GOT3 (cell line): ENCODE data around the gene NUMB.

Experiments
- DNase-seq: peaks from one replicate; lab custom pipeline; 2025; ENCODE audit warnings: mixed read lengths; lab: John Stamatoyannopoulos, UW

NUMB gene

DNA sequence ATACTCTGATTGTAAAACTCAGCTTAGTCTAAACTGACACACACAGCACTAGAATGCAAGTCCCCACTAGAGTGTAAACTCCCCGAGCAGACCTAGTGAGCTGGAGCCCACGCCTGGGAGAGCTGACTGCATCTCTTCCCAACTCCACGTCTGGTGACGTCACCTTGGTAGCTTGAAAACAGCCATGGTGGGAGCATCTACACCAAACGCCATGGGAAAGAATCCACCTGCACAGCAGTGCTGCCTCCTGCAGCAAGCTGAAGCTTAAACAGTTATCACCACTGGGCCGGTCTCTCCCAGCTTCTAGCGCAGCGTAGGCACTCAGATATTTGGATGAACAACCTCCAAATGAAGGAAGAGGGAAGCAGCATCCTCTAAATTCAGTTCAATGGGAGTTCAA, 225.4 kb downstream of the NUMB start:
- no peak for DNase-seq

DNA sequence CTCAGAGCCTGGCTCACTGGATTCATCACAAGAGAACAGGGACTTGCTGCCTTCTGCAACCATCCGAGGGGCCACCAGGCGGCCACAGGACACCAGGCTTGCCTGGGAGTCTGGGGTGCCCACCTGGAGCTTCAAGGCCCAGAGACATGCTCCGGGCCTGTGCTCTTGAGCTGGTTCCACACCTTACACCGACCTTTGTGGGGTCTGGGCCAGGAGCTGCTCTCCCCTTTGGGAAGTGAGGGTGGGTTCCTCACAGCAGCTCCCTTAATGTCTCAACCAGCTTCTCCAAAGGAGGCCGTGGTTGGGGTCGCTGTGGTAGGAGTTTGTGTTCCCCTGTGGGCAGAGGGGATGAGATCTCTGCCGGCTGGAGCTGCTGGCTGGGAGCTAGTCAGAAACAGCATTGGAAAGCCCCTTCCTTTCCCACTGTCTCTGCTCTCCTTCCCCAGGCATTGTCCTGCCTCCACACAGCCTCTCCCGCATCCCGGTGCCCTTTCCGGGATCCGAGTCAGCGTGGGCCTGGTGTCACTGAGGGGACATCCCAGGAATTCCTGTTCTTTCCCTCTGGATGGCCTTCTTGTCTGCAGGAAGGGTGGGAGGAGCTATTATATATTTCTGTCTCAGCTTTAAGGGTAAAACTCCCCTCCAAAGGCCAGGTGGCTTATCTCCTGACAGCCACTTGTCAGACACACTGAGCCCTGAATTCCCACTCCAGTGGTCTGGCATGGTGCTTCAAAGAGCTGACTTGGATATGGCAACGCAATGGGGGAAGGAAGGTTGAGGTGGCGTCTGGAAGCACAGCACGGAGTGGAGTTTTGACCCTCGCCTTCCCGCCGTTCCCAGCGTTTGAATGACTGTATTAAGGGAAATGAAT, 226.1 kb downstream of the NUMB start:
- DNase-seq: no peak

DNA sequence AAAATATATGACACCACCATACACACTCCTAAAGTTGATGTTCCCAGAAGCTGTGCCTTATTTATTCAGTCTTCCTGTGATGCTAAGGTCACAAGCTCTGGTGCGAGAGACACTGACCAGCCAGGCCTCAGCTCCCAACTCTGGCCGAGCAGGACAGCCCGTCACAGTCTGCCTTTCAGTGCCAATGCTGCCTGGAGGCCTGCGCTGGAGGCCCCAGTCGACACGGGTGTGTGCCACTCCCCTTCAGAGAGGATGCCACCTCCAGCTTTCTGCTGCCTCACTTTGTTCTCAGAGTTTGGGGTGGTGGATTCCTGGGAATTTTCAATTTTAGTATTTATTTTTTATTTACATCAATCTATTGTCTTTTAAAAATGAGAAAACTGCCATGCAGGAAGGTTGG, 228.3 kb downstream of the NUMB start:
- no peak for DNase-seq

DNA sequence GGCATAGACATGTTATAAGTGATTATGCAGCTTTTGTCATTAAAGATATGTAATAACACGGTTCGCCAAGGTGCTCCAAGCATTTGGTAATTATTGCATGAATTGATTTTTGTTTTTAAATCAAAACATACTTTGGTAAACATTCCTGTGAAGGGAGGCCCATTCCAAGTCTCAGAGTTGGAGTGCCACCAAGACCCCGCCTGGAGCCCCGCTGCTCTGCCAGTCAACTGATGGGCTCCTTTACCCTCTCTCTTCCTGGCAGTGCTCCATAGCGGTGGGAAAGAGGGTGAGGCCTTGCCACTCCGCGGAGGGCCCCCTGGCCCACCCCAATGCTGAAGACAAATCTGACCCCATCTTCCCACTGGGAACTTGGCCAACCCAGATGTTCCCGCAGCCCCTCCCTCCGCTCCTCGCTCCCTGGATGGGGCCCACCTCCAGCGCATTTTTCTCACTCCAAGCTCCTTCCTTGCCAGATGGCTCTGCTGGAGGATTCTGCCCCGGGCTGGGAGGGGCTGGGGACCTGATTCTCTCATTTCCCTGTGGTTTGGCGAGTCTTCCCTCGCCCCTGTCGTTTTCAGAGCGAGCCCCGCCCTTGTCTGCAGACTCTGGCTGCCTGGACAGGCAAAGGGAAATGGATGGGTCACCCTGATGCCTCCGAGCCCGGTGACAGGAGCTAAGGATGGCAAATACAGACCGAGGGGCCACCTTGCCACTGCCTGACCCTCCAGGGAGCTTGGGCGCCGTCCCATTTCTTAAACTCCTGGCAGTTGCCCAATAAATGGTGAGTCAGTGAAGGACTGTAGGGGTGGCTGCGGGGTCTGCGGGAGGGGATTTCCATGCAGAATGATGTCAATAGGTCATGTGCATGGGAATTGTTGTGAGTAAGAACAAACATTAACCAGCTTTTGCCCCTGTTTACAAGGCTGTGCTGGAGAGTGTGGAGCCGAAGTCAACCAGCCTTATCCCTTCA, 230.2 kb downstream of the NUMB start:
- no peak for DNase-seq

DNA sequence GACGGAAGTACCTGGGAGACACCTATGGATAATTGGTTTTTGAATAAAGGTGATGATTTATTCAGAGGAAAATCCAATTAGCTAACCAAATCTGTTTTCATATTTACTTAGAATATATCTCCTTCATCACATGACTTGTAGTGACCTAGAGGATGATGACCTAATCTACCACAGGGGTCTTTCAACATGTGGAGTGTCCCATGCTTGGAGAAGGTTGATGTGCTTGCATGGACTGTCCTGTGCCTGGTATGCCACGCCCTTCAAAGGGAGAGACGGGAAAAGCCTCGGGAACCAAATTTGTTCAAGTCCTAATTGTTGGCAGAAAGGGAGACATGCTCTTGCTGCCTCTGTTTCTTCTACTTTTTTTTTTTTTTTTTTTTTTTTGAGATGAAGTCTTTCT, 232.8 kb downstream of the NUMB start:
- DNase-seq: no peak
